ENCODE data around the gene MUC2. TPM values are rescaled to one million over a fixed set of nuclear protein-coding genes. Genes with fewer than 3 reads are reported as not detected.

MUC2 gene
- total and polyA plus RNA-seq, 2 of the 4 experiments (the other 2 are of a cell fraction) = not detected

DNA sequence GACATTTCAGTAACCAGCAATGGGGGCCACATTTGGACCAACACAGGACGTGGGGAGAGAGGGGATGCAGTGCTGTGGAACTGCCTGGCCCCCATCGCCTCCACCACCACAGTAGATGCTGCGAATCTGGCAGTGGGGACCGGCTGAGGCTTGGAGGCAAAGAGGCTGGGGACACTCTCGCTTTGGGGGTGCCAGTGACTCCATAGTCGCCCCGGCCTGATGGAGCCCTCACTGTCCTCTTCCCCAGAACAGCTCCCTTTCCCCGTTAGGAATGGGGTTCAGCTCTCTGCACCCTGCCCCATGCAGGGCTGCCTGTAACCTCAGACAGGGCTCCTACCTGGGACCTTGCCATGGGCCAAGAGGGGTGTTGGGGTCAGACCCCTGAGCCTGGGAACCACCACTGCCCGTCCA is 1.8 kb upstream of the MUC2 start:
- peaks cover 13% of the 10 kb centered on the region for H3K4me1 ChIP-seq (ENCODE audit: control insufficient read depth, insufficient read depth, low read length)
- no TSS peak for BruUV-seq (replicated peaks)
- dilution Hi-C loops (cut with HindIII; ENCODE audit: low sequenced_read_pairs, unreplicated experiment) (no loop called here), intact Hi-C loops (cut with micrococcal nuclease) (no loop called here), in situ Hi-C loops (cut with MboI; ENCODE audit: low sequenced_read_pairs) (no loop called here)
- H3K23ac ChIP-seq (ENCODE audit: low read depth, low read length) = no peak overlapping the region
- no peaks in the 10 kb centered on the region for H3K36me3 ChIP-seq (ENCODE audit: control insufficient read depth, insufficient read depth, low read length)
- H4K5ac ChIP-seq (ENCODE audit: low read depth, low read length) = peak overlapping the region; percentile 26; the same call in 1 of the 2 replicates
- peaks cover 3% of the 10 kb centered on the region for H3K27me3 ChIP-seq (ENCODE audit: control insufficient read depth, insufficient read depth, low read length)
- no peaks in the 10 kb centered on the region for H3K9me1 ChIP-seq (ENCODE audit: insufficient read depth, low read length)
- H3K4ac ChIP-seq (ENCODE audit: low read depth, low read length) = no peak overlapping the region
- DNase-seq (no peak), ATAC-seq (ENCODE audit: low read depth) (no peak)
- no peaks in the 10 kb centered on the region for H4K20me1 ChIP-seq (ENCODE audit: insufficient read depth, low read length)
- H3K9me3 ChIP-seq (ENCODE audit: control insufficient read depth, insufficient read depth, low read length) = no peaks in the 10 kb centered on the region
- TF ChIP-seq MAFK (IDR thresholded peaks at IDR 0.05; ENCODE audit: low read depth, low read length) = no peak
- no peak for TF ChIP-seq BHLHE40 (IDR thresholded peaks at IDR 0.05; ENCODE audit: low read depth, low read length)
- no peak for TF ChIP-seq SMC3 (IDR thresholded peaks at IDR 0.05; ENCODE audit: low read depth, low read length)
- TF ChIP-seq MXI1 (IDR thresholded peaks at IDR 0.05; ENCODE audit: borderline replicate concordance, low read depth, low read length) = no peak
- no peak for TF ChIP-seq MAZ (IDR thresholded peaks at IDR 0.05; ENCODE audit: borderline replicate concordance, low read depth, low read length)
- TF ChIP-seq, protein P1, sequence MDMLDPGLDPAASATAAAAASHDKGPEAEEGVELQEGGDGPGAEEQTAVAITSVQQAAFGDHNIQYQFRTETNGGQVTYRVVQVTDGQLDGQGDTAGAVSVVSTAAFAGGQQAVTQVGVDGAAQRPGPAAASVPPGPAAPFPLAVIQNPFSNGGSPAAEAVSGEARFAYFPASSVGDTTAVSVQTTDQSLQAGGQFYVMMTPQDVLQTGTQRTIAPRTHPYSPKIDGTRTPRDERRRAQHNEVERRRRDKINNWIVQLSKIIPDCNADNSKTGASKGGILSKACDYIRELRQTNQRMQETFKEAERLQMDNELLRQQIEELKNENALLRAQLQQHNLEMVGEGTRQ (IDR thresholded peaks at IDR 0.05; ENCODE audit: low read depth, low read length) = no peak
- no peak for TF ChIP-seq RCOR1 (IDR thresholded peaks at IDR 0.05; ENCODE audit: insufficient replicate concordance, low read length)
- TF ChIP-seq, protein P2, sequence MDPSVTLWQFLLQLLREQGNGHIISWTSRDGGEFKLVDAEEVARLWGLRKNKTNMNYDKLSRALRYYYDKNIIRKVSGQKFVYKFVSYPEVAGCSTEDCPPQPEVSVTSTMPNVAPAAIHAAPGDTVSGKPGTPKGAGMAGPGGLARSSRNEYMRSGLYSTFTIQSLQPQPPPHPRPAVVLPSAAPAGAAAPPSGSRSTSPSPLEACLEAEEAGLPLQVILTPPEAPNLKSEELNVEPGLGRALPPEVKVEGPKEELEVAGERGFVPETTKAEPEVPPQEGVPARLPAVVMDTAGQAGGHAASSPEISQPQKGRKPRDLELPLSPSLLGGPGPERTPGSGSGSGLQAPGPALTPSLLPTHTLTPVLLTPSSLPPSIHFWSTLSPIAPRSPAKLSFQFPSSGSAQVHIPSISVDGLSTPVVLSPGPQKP (IDR thresholded peaks at IDR 0.05; ENCODE audit: borderline replicate concordance, low read depth, low read length) = no peak
- no peak for TF ChIP-seq RAD21 (IDR thresholded peaks at IDR 0.05; ENCODE audit: low read length)
- TF ChIP-seq FOS (IDR thresholded peaks at IDR 0.05; ENCODE audit: low read depth, low read length) = no peak
- H3K14ac ChIP-seq (replicated peaks; ENCODE audit: low read depth, low read length) = no peak overlapping the region
- no peak overlapping the region for H2BK15ac ChIP-seq (ENCODE audit: low read depth, low read length)
- H4K91ac ChIP-seq (ENCODE audit: insufficient read depth, low read depth, low read length) = no peak overlapping the region
- no peak overlapping the region for H3K56ac ChIP-seq (ENCODE audit: extremely low read depth, insufficient read depth, low read length)
- no peak overlapping the region; a peak in 1 of 4 replicates for H4K8ac ChIP-seq (ENCODE audit: low read depth in 2 of 2, low read length in 2 of 2)
- H2AK5ac ChIP-seq (ENCODE audit: low read depth, low read length) = no peak overlapping the region
- POLR2A ChIA-PET (ENCODE audit: unreplicated experiment) = no interaction called here
- H3K4me3 ChIP-seq (ENCODE audit: insufficient read depth, low read depth, low read length) = no peak overlapping the region
- CTCF ChIA-PET = no interaction called here
- H3K79me1 ChIP-seq (ENCODE audit: low read depth in 1 of 2, low read length in 2 of 2) = no peaks in the 10 kb centered on the region
- H3K4me2 ChIP-seq (ENCODE audit: low read depth, low read length) = no peak overlapping the region
- H2AFZ ChIP-seq (replicated peaks; ENCODE audit: low read length, poor library complexity) = no peak overlapping the region
- H2BK20ac ChIP-seq (ENCODE audit: low read depth, low read length) = no peak overlapping the region
- no peak overlapping the region for H2AK9ac ChIP-seq (replicated peaks; ENCODE audit: low read depth, low read length, poor library complexity)
- no peak overlapping the region for H3K27ac ChIP-seq (ENCODE audit: insufficient read depth, low read length)
- no peak overlapping the region for H3K18ac ChIP-seq (ENCODE audit: low read depth, low read length)
- no peak overlapping the region for H2BK5ac ChIP-seq (ENCODE audit: low read depth, low read length, poor library complexity, severe bottlenecking)
- H3K9ac ChIP-seq (ENCODE audit: low read depth, low read length) = no peak overlapping the region
- no peak overlapping the region for H2BK120ac ChIP-seq (ENCODE audit: low read depth, low read length)
- WGBS, 2 experiments (ENCODE audit: extremely low coverage in 2 of 2, insufficient read length in 1 of 2) = 87% methylated on average over 3 of the region's 9 CpGs; no CpG with 5 or more reads in 1 of the 2 experiments

All from IMR-90 (cell line).